HG03097 (cell line): ENCODE results near the gene MEPCE.
A peak's percentile ranks its signal among the peaks of the same experiment; 100 is the strongest.

Experiments
- ATAC-seq: cut with Tn5 transposase; IDR thresholded peaks from one replicate; pipeline ENCODE4 v1.9.1; 2021; ENCODE audit not compliant: unreplicated experiment, low FRiP score

Gene MEPCE

GRCh38 chr7:100482728-100483089 lies 53.1 kb downstream of the MEPCE start:
- no peak for ATAC-seq

- peak; percentile 44 for ATAC-seq
Measured at GRCh38 chr7:100483090-100483721, 53.6 kb downstream of the MEPCE start.
